Type B pancreatic cell (in vitro differentiated cells): ENCODE measurements around the gene MEX3B. TPM values are rescaled to one million over a fixed set of nuclear protein-coding genes. Genes with fewer than 3 reads are reported as not detected.
A peak's percentile ranks its signal among the peaks of the same experiment; 100 is the strongest.

ENCODE experiments used
- DNase-seq: peaks from one replicate; pipeline ENCODE4 v3.0.0; 2021; ENCODE audit warnings: mixed read lengths; ENCODE audit not compliant: unreplicated experiment; ENCODE audit errors: extremely low spot score
- H3K27ac Mint-ChIP-seq: 2 replicates; pipeline ENCODE4 v1.8.0; 2021; ENCODE audit warnings: mild to moderate bottlenecking, mixed read lengths
- H3K27me3 Mint-ChIP-seq: 2 replicates; pipeline ENCODE4 v1.8.0; 2021; ENCODE audit warnings: mixed read lengths
- H3K36me3 Mint-ChIP-seq: 2 replicates; pipeline ENCODE4 v1.8.0; 2021; ENCODE audit warnings: mixed read lengths
- H3K4me1 Mint-ChIP-seq: one replicate; pipeline ENCODE4 v1.8.0; 2021; ENCODE audit warnings: mixed read lengths; ENCODE audit not compliant: unreplicated experiment
- H3K4me3 Mint-ChIP-seq: 2 replicates; pipeline ENCODE4 v1.8.0; 2021; ENCODE audit warnings: mild to moderate bottlenecking, mixed read lengths
- H3K9me3 Mint-ChIP-seq: 2 replicates; pipeline ENCODE4 v1.8.0; 2021; ENCODE audit warnings: mixed read lengths
- total RNA-seq: library from RNA; stranded (reverse); gene quantifications from 2 replicates; pipeline ENCODE4 v1.2.1, GENCODE V29; 2021; ENCODE audit warnings: low replicate concordance
- TF ChIP-seq, protein P1 (sequence below): fragments of 200-600 bp; sonication (generic); conservative IDR thresholded peaks from 2 replicates; pipeline ENCODE4 v1.5.0; 2021; ENCODE audit warnings: antibody characterized with exemption, mild to moderate bottlenecking

MEX3B gene
- total RNA-seq, 1 donor from 2014 or later = 46.1 TPM

DNA sequence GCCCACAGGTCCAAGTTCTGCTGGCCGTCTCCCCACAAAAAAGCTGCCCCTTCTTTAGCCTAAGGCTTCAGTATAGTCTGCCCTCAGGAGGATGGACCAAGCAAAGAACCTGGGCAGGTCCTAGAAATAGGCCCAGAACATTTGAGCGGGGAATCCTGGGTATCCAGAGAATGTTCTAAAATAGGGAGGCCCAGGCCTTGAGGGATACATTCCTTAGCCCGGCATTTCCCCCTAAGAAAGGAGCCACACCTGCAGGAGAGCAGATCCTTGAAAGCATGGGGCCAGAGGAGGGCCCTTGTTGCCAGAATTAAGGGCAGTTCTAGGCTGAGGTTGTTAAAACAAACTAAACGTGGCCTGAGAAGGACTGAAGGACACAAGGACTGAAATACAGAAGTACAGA is 20.6 kb upstream of the MEX3B start:
- no peak for DNase-seq
- Mint-ChIP-seq H3K4me1 (no peaks in the 10 kb centered on the region), H3K4me3 (no peak overlapping the region), H3K27ac (no peak overlapping the region), H3K36me3 (no peaks in the 10 kb centered on the region), H3K9me3 (no peaks in the 10 kb centered on the region), H3K27me3 (peaks cover 23% of the 10 kb centered on the region)
- TF ChIP-seq, protein P1, sequence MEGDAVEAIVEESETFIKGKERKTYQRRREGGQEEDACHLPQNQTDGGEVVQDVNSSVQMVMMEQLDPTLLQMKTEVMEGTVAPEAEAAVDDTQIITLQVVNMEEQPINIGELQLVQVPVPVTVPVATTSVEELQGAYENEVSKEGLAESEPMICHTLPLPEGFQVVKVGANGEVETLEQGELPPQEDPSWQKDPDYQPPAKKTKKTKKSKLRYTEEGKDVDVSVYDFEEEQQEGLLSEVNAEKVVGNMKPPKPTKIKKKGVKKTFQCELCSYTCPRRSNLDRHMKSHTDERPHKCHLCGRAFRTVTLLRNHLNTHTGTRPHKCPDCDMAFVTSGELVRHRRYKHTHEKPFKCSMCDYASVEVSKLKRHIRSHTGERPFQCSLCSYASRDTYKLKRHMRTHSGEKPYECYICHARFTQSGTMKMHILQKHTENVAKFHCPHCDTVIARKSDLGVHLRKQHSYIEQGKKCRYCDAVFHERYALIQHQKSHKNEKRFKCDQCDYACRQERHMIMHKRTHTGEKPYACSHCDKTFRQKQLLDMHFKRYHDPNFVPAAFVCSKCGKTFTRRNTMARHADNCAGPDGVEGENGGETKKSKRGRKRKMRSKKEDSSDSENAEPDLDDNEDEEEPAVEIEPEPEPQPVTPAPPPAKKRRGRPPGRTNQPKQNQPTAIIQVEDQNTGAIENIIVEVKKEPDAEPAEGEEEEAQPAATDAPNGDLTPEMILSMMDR = no peak

DNA sequence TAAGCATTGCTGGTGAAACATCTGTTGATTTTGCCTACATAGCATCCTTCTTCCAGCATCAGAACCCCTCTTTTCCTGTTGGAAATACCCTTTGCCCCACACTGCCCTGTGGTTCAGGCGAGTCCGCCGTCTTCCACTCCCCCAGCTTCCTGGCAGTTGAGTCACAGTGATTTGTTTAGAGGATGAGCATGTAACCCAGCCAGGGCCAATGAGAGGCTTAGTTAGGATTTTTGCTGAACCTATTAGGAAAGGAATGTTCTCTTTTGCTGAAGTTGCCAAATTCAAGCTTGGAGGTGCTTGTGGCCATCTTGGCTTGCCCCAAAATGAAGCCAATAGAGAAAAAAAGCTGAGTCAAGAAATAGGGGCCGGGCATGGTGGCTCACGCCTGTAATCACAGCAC is 19.0 kb upstream of the MEX3B start:
- H3K27ac Mint-ChIP-seq = no peak overlapping the region
- no peak for DNase-seq
- TF ChIP-seq, protein P1 = no peak
- H3K9me3 Mint-ChIP-seq = no peaks in the 10 kb centered on the region
- H3K36me3 Mint-ChIP-seq = no peaks in the 10 kb centered on the region
- no peak overlapping the region for H3K4me3 Mint-ChIP-seq
- H3K4me1 Mint-ChIP-seq = no peaks in the 10 kb centered on the region
- H3K27me3 Mint-ChIP-seq = peaks cover 34% of the 10 kb centered on the region

DNA sequence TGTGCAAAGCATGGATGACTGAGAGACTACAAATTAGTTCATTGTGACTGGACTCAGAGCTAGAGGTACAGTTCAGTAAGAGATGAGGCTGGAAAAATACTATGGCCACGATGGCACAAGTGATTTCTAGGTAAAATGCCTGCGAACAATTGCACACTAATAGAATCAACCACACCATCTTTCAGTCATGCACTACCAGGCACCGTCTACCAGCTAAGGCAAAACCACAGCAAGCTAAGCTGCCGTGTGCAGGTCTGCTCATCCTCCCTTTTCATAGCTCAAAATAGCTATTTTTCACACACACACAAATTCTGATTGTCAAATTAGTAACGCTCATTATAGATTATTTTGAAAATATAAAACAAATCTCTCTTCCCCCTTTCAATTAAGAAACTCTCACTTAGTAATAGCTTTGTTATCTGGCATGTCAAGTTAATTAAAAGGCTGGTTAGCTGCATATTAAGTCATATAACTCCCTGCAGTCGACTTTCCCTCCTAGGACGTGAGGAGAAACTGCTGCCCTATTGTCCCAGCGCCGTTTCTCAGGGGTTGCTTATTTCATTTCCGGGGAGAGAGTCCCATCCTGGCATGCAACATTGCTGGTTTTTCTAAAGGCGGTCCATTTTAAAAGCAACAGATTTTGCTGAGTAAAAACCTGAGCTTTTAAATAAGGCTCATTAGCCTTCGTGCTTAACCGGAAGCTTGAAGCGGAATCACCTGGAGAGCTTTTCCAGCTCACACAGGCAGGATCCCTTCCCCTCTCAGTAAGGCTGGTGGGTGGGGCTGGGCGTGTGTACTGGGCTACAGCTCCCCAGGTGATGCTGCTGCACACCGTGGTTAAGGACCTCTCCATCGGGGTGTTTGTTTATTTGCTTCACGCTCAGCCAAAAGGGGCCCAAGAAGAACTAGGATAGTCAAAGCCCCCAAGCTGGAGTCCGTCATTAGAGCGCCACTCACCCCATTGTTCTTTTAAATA is 16.9 kb upstream of the MEX3B start:
- peaks cover 52% of the 10 kb centered on the region for H3K27me3 Mint-ChIP-seq
- no peak for DNase-seq
- no peaks in the 10 kb centered on the region for H3K9me3 Mint-ChIP-seq
- H3K36me3 Mint-ChIP-seq = no peaks in the 10 kb centered on the region
- H3K4me1 Mint-ChIP-seq = peaks cover 4% of the 10 kb centered on the region
- H3K4me3 Mint-ChIP-seq = peak overlapping the region; percentile 13
- H3K27ac Mint-ChIP-seq = no peak overlapping the region
- TF ChIP-seq, protein P1 = no peak

DNA sequence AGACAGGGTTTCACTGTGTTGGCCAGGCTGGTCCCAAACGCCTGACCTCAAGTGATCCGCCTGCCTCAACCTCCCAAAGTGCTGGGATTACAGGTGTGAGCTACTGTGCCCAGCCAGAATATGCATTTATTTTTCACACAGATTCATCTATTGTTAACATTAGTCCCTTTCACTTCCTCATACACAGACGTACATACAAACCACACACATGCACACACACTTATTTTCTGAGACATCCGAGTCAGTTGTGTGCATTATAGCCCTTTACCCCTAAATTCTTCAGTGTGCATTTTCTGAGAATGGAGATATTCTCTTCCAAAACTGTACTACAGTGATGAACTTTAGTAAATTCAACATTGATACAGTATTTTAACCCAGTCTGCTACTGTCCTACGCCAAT is 15.0 kb upstream of the MEX3B start:
- no peak overlapping the region for H3K4me3 Mint-ChIP-seq
- TF ChIP-seq, protein P1 = no peak
- no peaks in the 10 kb centered on the region for H3K9me3 Mint-ChIP-seq
- H3K27me3 Mint-ChIP-seq = peaks cover 67% of the 10 kb centered on the region
- no peak for DNase-seq
- no peaks in the 10 kb centered on the region for H3K36me3 Mint-ChIP-seq
- no peak overlapping the region for H3K27ac Mint-ChIP-seq
- H3K4me1 Mint-ChIP-seq = peaks cover 7% of the 10 kb centered on the region

DNA sequence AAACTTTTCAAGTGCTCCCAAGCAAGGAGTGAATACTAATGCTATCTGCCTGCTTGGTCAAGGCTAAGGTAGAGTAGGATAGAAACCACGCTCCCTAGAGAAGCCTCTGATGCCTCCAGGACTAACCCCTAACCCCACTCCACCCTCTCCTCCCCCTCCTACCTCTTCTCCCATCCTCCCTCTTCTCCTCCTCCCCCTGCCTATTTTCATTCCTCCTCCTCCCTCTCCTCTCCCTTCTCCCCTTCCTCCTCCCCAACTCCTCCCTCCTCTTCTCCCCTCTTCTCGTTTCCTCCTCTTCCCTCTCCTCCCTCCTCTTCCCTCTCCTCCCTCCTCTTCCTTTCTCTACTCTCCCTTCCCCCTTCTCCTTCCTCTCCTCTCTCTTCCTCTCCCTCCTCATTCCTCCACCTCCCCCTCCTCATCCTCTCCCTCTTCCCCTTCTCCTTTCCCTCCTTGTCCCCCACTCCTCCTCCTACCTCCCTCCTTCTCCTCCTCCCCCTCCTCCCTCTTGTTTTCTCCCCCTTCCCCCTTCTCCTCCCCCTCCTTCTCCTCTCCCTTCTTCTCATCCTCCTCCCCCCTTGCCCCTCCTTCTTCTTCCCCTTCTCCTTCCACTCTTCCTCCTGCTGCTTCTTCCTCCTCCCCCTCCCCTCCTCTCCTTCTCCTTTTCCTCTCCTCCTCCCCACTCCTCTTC is 12.8 kb upstream of the MEX3B start:
- peak overlapping the region; percentile 24 for H3K27ac Mint-ChIP-seq
- peaks cover 63% of the 10 kb centered on the region for H3K27me3 Mint-ChIP-seq
- no peaks in the 10 kb centered on the region for H3K36me3 Mint-ChIP-seq
- H3K4me3 Mint-ChIP-seq = no peak overlapping the region
- no peaks in the 10 kb centered on the region for H3K9me3 Mint-ChIP-seq
- DNase-seq = no peak
- TF ChIP-seq, protein P1 = no peak
- H3K4me1 Mint-ChIP-seq = peaks cover 7% of the 10 kb centered on the region
